K562 (cell line): ENCODE results near the gene GRSF1. TPM values are rescaled to one million over a fixed set of nuclear protein-coding genes. Genes with fewer than 3 reads are reported as not detected.

Experiments used
- ATAC-seq: fragments of 200-7000 bp; cut with Tn5 transposase; 3 replicates; pipeline ENCODE4 v1.9.1; 2020; ENCODE audit warnings: moderate library complexity
- BruUV-seq: library from RNA; stranded (reverse); fragments of 400-500 nt; replicated peaks from 2 replicates; lab custom pipeline; 2021; lab: Mats Ljungman, UMichigan
- CTCF ChIA-PET: fragments of 300-600 bp; formaldehyde crosslinking; extraction: SDS; loops from one replicate; lab custom pipeline; 2021; ENCODE audit warnings: low intra/inter-chr PET ratio; lab: Yijun Ruan, JAX
- POLR2A ChIA-PET: fragments of 300-600, 350-650 bp; sonication (Branson Sonifier 250); formaldehyde crosslinking; extraction: SDS; loops from one replicate; lab custom pipeline; 2021; ENCODE audit warnings: antibody characterized with exemption, inconsistent platforms; lab: Yijun Ruan, JAX
- DNase-seq, 4 experiments: peaks; one replicate each; pipeline versions ENCODE4 v3.0.0 to v3.0.0-alpha.2; 2011 to 2018; ENCODE audit warnings: low spot score in 3 of 4, mixed read lengths in 3 of 4; ENCODE audit errors: extremely low read depth in 1 of 4
- FAIRE-seq: peaks from 2 replicates; lab custom pipeline; 2011; peaks lifted over from hg19 to GRCh38; lab: Jason Lieb, UNC
- H2AFZ ChIP-seq: 2 replicates; pipeline ENCODE4 v1.6.0; 2011; ENCODE audit warnings: low read depth, low read length, control low read depth, inconsistent platforms
- H3K27ac ChIP-seq: fragments of 200-600 bp; 3 replicates; pipeline ENCODE4 v1.8.0; 2011; ENCODE audit warnings: low read depth, mild to moderate bottlenecking, control low read depth, inconsistent platforms, low read length, moderate library complexity, mixed read lengths; ENCODE audit errors: extremely low read depth
- H3K27me3 ChIP-seq, 2 experiments: fragments of 300-600 bp in 1 of 2; 2 replicates in 1 of 2; 3 replicates in 1 of 2; pipeline versions ENCODE4 v1.6.0 to v1.8.0; 2011; ENCODE audit warnings: inconsistent platforms in 2 of 2, low read length in 2 of 2, mild to moderate bottlenecking in 1 of 2, mixed read lengths in 1 of 2, moderate library complexity in 1 of 2; ENCODE audit not compliant: control insufficient read depth in 2 of 2, insufficient read depth in 2 of 2
- H3K36me3 ChIP-seq: fragments of 300-600 bp; 3 replicates; pipeline ENCODE4 v1.8.0; 2011; ENCODE audit warnings: mild to moderate bottlenecking, low read length, inconsistent platforms; ENCODE audit not compliant: control insufficient read depth, insufficient read depth
- H3K4me1 ChIP-seq, 2 experiments: fragments of 200-600 bp in 1 of 2; replicated peaks in 1 of 2; 2 replicates in 1 of 2; 3 replicates in 1 of 2; pipeline versions ENCODE4 v1.5.1 to v1.8.0; 2011; ENCODE audit warnings: inconsistent platforms in 2 of 2, low read length in 2 of 2, mild to moderate bottlenecking in 1 of 2, mixed read lengths in 1 of 2, moderate library complexity in 1 of 2; ENCODE audit not compliant: control insufficient read depth in 2 of 2, insufficient read depth in 2 of 2
- H3K4me2 ChIP-seq: 2 replicates; pipeline ENCODE4 v1.6.1; 2011; ENCODE audit warnings: low read length, control low read depth, inconsistent platforms, mixed read lengths; ENCODE audit not compliant: insufficient read depth
- H3K4me3 ChIP-seq: fragments of 200-600 bp; sonication (generic), shearing (Covaris generic); 2 replicates; pipeline ENCODE4 v1.5.1; 2016; ENCODE audit warnings: control low read depth, inconsistent platforms
- H3K79me2 ChIP-seq: fragments of 200-600 bp; 3 replicates; pipeline ENCODE4 v1.8.0; 2011; ENCODE audit warnings: low read length, inconsistent platforms; ENCODE audit not compliant: control insufficient read depth, insufficient read depth
- H3K9ac ChIP-seq, 2 experiments: 2 replicates each; pipeline versions ENCODE4 v1.6.0 to v1.6.1; 2011; ENCODE audit warnings: low read depth in 2 of 2, low read length in 2 of 2, control low read depth in 1 of 2, inconsistent platforms in 1 of 2, mild to moderate bottlenecking in 1 of 2, mixed read lengths in 1 of 2; ENCODE audit not compliant: insufficient read depth in 1 of 2
- H3K9me1 ChIP-seq: one replicate; pipeline ENCODE4 v1.6.0; 2011; ENCODE audit warnings: inconsistent platforms, mild to moderate bottlenecking, low read length, moderate library complexity; ENCODE audit not compliant: control insufficient read depth, insufficient read depth
- H3K9me3 ChIP-seq: replicated peaks from 2 replicates; pipeline ENCODE4 v1.5.1; 2011; ENCODE audit warnings: low read depth, low read length, inconsistent platforms; ENCODE audit not compliant: control insufficient read depth, insufficient read depth
- H4K20me1 ChIP-seq: replicated peaks from 2 replicates; pipeline ENCODE4 v1.6.1; 2011; ENCODE audit warnings: low read length, inconsistent platforms, mixed read lengths; ENCODE audit not compliant: control insufficient read depth, insufficient read depth
- CHD1 ChIP-seq: fragments of 200-600 bp; sonication (generic); IDR thresholded peaks from one replicate; pipeline ENCODE4 v1.6.1; 2012; ENCODE audit warnings: mild to moderate bottlenecking, moderate library complexity, low read length, inconsistent platforms
- CSDE1 ChIP-seq, 2 experiments: fragments of 450-650 bp; IDR thresholded peaks; 2 replicates each; pipeline ENCODE4 v1.6.1; 2016; ENCODE audit warnings: mild to moderate bottlenecking in 1 of 2
- GTF2F1 ChIP-seq: IDR thresholded peaks from 2 replicates; pipeline ENCODE4 v1.6.1; 2011; ENCODE audit warnings: low read depth, low read length, improper control_type of control experiment
- HIVEP1 ChIP-seq: fragments of 250-450 bp; sonication (Bioruptor Pico); IDR thresholded peaks from 2 replicates; pipeline ENCODE4 v1.4.0; 2020; ENCODE audit warnings: mild to moderate bottlenecking
- ILK ChIP-seq: fragments of 450-650 bp; IDR thresholded peaks from 2 replicates; pipeline ENCODE4 v1.6.1; 2016; ENCODE audit warnings: missing genetic modification characterization, low read depth, mild to moderate bottlenecking, missing compliant biosample characterization, moderate library complexity, borderline replicate concordance
- KDM2B ChIP-seq: fragments of 250-450 bp; sonication (Bioruptor Pico); IDR thresholded peaks from 2 replicates; pipeline ENCODE4 v1.8.0; 2021; ENCODE audit warnings: mild to moderate bottlenecking, moderate library complexity
- KLF10 ChIP-seq: fragments of 250-450 bp; sonication (Bioruptor Pico); IDR thresholded peaks from 2 replicates; pipeline ENCODE4 v1.6.1; 2021; ENCODE audit warnings: matching md5 sums
- MAFF ChIP-seq: IDR thresholded peaks from 2 replicates; pipeline ENCODE4 v1.6.1; 2012; ENCODE audit warnings: low read length, improper control_type of control experiment
- PHTF2 ChIP-seq: fragments of 250-450 bp; sonication (Bioruptor Pico); IDR thresholded peaks from 2 replicates; pipeline ENCODE4 v1.5.0; 2021; ENCODE audit warnings: mild to moderate bottlenecking
- POLR3G ChIP-seq: IDR thresholded peaks from 2 replicates; pipeline ENCODE4 v1.6.1; 2011; ENCODE audit not compliant: insufficient read length, insufficient replicate concordance; ENCODE audit errors: extremely low read depth
- RUNX1 ChIP-seq: sonication (generic); IDR thresholded peaks from 2 replicates; pipeline ENCODE4 v1.6.1; 2016; ENCODE audit warnings: antibody characterized with exemption, low read depth
- SMAD4 ChIP-seq: fragments of 250-450 bp; sonication (Bioruptor Pico); conservative IDR thresholded peaks from 2 replicates; pipeline ENCODE4 v1.8.0; 2021; ENCODE audit warnings: inconsistent platforms, mild to moderate bottlenecking, moderate library complexity
- ZBTB12 ChIP-seq: fragments of 250-450 bp; sonication (Bioruptor Pico); IDR thresholded peaks from 2 replicates; pipeline ENCODE4 v1.4.0; 2020
- ZNF277 ChIP-seq: fragments of 250-450 bp; sonication (Bioruptor Pico); IDR thresholded peaks from 2 replicates; pipeline ENCODE4 v1.8.0; 2022; ENCODE audit warnings: inconsistent platforms, mild to moderate bottlenecking, moderate library complexity, borderline replicate concordance
- ZNF311 ChIP-seq: fragments of 250-450 bp; sonication (Bioruptor Pico); IDR thresholded peaks from 2 replicates; pipeline ENCODE4 v1.4.0; 2020; ENCODE audit warnings: mild to moderate bottlenecking, moderate library complexity
- ZNF511 ChIP-seq: sonication (generic); formaldehyde crosslinking; IDR thresholded peaks from 2 replicates; pipeline ENCODE4 v1.8.0; 2022; ENCODE audit warnings: mild to moderate bottlenecking, missing genetic modification reagents
- ZNF79 ChIP-seq: fragments of 250-450 bp; sonication (Bioruptor Pico); IDR thresholded peaks from 2 replicates; pipeline ENCODE4 v1.4.0; 2020; ENCODE audit warnings: low read depth, mild to moderate bottlenecking, moderate library complexity
- WGBS: fragments of 100-300 bp; shearing (Covaris generic); methylation state at CpG from one replicate; pipeline ENCODE4 v1.1.6; 2016; ENCODE audit warnings: low coverage, mixed read lengths; ENCODE audit not compliant: insufficient coverage; ENCODE audit errors: missing lambda C conversion rate; 5-methylcytosine and 5-hydroxymethylcytosine counted together
- in situ Hi-C: fragments of 300-500 bp; cut with MboI; formaldehyde crosslinking; loops from 4 replicates; pipeline ENCODE4 v1.15.0; 2018; ENCODE audit warnings: inconsistent platforms, mixed read lengths
- intact Hi-C: fragments of 100-400 bp; cut with micrococcal nuclease; formaldehyde crosslinking; loops from 2 replicates; pipeline ENCODE4 v1.14.2; 2022
- polyA plus RNA-seq, 8 experiments: library from polyadenylated mRNA; depleted of rRNA in 4 of 8; stranded (reverse) in 5 of 8; unstranded in 3 of 8; fragments of >200 nt; fragmentation: Nextera tagmentation in 2 of 8; fragmentation: Illumina TruSeq in 1 of 8; extraction: Ambion mirVana in 2 of 8; extraction: Trizol in 1 of 8; gene quantifications; 2 replicates each; pipeline versions ENCODE4 v1.2.1 to v1.2.3, GENCODE V29; 2011 to 2014; ENCODE audit warnings: inconsistent platforms in 1 of 8, missing spikeins in 1 of 8
- total RNA-seq, 7 experiments: library from RNA; depleted of rRNA in 6 of 7; stranded (reverse); fragments of >200 nt in 6 of 7; fragmentation: Illumina TruSeq in 2 of 7; extraction: Trizol in 2 of 7; gene quantifications; 2 replicates each; pipeline versions ENCODE4 v1.2.1 to v1.2.3, GENCODE V29; 2011 to 2021; ENCODE audit warnings: low replicate concordance in 1 of 7

Gene GRSF1
- total and polyA plus RNA-seq, 9 of the 15 experiments (the other 6 are each of a cell fraction or from before 2014, with no cell fraction given) = 33.0 to 105 (median 76.0) TPM

GRCh38 chr4:70802928-70803580, 36.6 kb downstream of the GRSF1 start:
- Histone ChIP-seq H3K79me2 (no peaks in the 10 kb centered on the region), H3K36me3 (0 out of 3 replicates have a peak, but pooled peaks cover 3% of the 10 kb centered on the region), H2AFZ (no peak overlapping the region), H3K4me2 (no peak overlapping the region), H3K27me3 (no peaks in the 10 kb centered on the region), H3K9me3 (no peaks in the 10 kb centered on the region), H4K20me1 (no peaks in the 10 kb centered on the region), H3K4me1 (no peaks in the 10 kb centered on the region), H3K4me3 (no peak overlapping the region), H3K9me1 (no peaks in the 10 kb centered on the region), H3K27ac (no peak overlapping the region), H3K9ac (no peak overlapping the region)
- TF ChIP-seq CSDE1 (IDR thresholded peaks at IDR 0.05) = no peak
- no peak for TF ChIP-seq ZNF277 (CRISPR knock-in tag)
- TF ChIP-seq CHD1 = no peak
- no peak for TF ChIP-seq RUNX1
- no peak for TF ChIP-seq PHTF2 (CRISPR knock-in tag)
- TF ChIP-seq KDM2B (CRISPR knock-in tag) = no peak
- no peak for TF ChIP-seq ZNF79 (CRISPR knock-in tag)
- no peak for TF ChIP-seq ZNF511 (CRISPR knock-in tag)
- no peak for TF ChIP-seq SMAD4 (CRISPR knock-in tag)
- no peak for TF ChIP-seq HIVEP1 (CRISPR knock-in tag)
- no peak for TF ChIP-seq ZBTB12 (CRISPR knock-in tag)
- no peak for TF ChIP-seq MAFF
- no peak for TF ChIP-seq ILK (tag)
- no peak for TF ChIP-seq ZNF311 (CRISPR knock-in tag)
- TF ChIP-seq KLF10 (CRISPR knock-in tag) = no peak
- no peak for TF ChIP-seq POLR3G
- TF ChIP-seq GTF2F1 = no peak
- 41% methylated on average over 5 of the region's 5 CpGs for WGBS
- DNase-seq (no peak), ATAC-seq (no peak; the same call in 2 of the 3 replicates), FAIRE-seq (no peak)
- intact Hi-C loops (no loop called here), in situ Hi-C loops (no loop called here)
- ChIA-PET POLR2A (interaction anchor here (0.6 to 1.7 kb wide), 2 partner anchors 9 to 18 kb away, joined by 3 to 7 read pairs; no protein-coding TSS in a partner anchor), CTCF (interaction anchor here (0.7 kb wide), 1 partner anchor 151 kb away, joined by 5 read pairs; no protein-coding TSS in a partner anchor)
- no TSS peak for BruUV-seq
